Measurements from ENCODE around the gene PIAS2.

GRCh38 chr18:46842583-46842982 is 74.7 kb downstream of the PIAS2 start:
- TF ChIP-seq CTCF (IDR thresholded peaks at IDR 0.05 in 2 of 3, conservative IDR thresholded peaks at IDR 0.05 in 1 of 3; ENCODE audit: insufficient read depth in 2 of 3, low read depth in 1 of 3, low read length in 3 of 3) (no peak), ATF2 (CRISPR knock-in tag; IDR thresholded peaks at IDR 0.05) (no peak), KLF10 (CRISPR knock-in tag; IDR thresholded peaks at IDR 0.05) (no peak), DNMT1 (IDR thresholded peaks at IDR 0.05) (no peak), FOXK1 (CRISPR knock-in tag; IDR thresholded peaks at IDR 0.05; ENCODE audit: borderline replicate concordance) (no peak), TFAP4 (CRISPR knock-in tag; IDR thresholded peaks at IDR 0.05; ENCODE audit: borderline replicate concordance) (no peak), RBM15 (IDR thresholded peaks at IDR 0.05; ENCODE audit: insufficient read depth, low read length) (no peak), ZNF232 (CRISPR knock-in tag; IDR thresholded peaks at IDR 0.05) (no peak), RFX5 (IDR thresholded peaks at IDR 0.05; ENCODE audit: low read depth, low read length) (no peak), ZBTB40 (IDR thresholded peaks at IDR 0.05) (no peak), ZBTB40 (CRISPR knock-in tag; IDR thresholded peaks at IDR 0.05) (no peak)
